Measurements from ENCODE around the gene CADM1. TPM values are rescaled to one million over a fixed set of nuclear protein-coding genes. Genes with fewer than 3 reads are reported as not detected.

Gene CADM1
- total and polyA plus RNA-seq, 2 experiments from 2014 or later, result 16.5 to 18.0 TPM

DNA sequence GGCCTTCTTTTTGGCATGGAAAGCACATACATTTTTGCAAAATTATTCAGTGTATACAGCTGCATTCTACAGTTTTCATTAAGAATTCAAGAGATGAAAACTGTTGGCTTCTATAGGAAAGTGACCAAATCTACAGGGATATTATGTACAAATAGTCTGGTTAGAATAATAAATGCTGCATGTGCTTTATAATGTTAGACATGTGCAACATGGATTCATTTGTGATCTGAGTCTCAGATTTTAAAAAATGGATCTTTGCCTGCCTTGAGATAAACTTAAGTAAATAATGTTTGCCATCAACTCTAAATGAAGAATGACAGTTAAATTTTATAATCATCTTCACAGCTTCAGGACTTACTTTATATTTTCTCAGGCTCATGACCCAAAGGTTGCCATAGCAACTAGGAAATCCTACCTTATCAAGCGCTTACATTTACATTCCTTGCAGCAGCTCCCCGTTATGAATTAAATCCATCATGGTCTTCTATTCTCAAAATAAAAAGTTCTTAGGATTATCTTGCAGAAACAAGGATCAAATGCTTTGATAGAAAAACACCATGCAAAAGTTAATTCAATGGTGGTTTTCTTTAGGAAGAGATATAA, 200.2 kb downstream of the CADM1 start (continued):
- TF ChIP-seq, protein P1, sequence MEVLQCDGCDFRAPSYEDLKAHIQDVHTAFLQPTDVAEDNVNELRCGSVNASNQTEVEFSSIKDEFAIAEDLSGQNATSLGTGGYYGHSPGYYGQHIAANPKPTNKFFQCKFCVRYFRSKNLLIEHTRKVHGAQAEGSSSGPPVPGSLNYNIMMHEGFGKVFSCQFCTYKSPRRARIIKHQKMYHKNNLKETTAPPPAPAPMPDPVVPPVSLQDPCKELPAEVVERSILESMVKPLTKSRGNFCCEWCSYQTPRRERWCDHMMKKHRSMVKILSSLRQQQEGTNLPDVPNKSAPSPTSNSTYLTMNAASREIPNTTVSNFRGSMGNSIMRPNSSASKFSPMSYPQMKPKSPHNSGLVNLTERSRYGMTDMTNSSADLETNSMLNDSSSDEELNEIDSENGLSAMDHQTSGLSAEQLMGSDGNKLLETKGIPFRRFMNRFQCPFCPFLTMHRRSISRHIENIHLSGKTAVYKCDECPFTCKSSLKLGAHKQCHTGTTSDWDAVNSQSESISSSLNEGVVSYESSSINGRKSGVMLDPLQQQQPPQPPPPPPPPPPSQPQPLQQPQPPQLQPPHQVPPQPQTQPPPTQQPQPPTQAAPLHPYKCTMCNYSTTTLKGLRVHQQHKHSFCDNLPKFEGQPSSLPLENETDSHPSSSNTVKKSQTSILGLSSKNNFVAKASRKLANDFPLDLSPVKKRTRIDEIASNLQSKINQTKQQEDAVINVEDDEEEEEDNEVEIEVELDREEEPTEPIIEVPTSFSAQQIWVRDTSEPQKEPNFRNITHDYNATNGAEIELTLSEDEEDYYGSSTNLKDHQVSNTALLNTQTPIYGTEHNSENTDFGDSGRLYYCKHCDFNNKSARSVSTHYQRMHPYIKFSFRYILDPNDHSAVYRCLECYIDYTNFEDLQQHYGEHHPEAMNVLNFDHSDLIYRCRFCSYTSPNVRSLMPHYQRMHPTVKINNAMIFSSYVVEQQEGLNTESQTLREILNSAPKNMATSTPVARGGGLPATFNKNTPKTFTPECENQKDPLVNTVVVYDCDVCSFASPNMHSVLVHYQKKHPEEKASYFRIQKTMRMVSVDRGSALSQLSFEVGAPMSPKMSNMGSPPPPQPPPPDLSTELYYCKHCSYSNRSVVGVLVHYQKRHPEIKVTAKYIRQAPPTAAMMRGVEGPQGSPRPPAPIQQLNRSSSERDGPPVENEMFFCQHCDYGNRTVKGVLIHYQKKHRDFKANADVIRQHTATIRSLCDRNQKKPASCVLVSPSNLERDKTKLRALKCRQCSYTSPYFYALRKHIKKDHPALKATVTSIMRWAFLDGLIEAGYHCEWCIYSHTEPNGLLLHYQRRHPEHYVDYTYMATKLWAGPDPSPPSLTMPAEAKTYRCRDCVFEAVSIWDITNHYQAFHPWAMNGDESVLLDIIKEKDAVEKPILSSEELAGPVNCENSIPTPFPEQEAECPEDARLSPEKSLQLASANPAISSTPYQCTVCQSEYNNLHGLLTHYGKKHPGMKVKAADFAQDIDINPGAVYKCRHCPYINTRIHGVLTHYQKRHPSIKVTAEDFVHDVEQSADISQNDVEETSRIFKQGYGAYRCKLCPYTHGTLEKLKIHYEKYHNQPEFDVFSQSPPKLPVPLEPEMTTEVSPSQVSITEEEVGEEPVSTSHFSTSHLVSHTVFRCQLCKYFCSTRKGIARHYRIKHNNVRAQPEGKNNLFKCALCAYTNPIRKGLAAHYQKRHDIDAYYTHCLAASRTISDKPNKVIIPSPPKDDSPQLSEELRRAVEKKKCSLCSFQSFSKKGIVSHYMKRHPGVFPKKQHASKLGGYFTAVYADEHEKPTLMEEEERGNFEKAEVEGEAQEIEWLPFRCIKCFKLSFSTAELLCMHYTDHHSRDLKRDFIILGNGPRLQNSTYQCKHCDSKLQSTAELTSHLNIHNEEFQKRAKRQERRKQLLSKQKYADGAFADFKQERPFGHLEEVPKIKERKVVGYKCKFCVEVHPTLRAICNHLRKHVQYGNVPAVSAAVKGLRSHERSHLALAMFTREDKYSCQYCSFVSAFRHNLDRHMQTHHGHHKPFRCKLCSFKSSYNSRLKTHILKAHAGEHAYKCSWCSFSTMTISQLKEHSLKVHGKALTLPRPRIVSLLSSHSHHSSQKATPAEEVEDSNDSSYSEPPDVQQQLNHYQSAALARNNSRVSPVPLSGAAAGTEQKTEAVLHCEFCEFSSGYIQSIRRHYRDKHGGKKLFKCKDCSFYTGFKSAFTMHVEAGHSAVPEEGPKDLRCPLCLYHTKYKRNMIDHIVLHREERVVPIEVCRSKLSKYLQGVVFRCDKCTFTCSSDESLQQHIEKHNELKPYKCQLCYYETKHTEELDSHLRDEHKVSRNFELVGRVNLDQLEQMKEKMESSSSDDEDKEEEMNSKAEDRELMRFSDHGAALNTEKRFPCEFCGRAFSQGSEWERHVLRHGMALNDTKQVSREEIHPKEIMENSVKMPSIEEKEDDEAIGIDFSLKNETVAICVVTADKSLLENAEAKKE (CRISPR knock-in tag; IDR thresholded peaks at IDR 0.05), result no peak
- TF ChIP-seq NANOG (IDR thresholded peaks at IDR 0.05; ENCODE audit: borderline replicate concordance), result no peak
- TF ChIP-seq ZNF331 (CRISPR knock-in tag; IDR thresholded peaks at IDR 0.05; ENCODE audit: low read depth), result no peak

DNA sequence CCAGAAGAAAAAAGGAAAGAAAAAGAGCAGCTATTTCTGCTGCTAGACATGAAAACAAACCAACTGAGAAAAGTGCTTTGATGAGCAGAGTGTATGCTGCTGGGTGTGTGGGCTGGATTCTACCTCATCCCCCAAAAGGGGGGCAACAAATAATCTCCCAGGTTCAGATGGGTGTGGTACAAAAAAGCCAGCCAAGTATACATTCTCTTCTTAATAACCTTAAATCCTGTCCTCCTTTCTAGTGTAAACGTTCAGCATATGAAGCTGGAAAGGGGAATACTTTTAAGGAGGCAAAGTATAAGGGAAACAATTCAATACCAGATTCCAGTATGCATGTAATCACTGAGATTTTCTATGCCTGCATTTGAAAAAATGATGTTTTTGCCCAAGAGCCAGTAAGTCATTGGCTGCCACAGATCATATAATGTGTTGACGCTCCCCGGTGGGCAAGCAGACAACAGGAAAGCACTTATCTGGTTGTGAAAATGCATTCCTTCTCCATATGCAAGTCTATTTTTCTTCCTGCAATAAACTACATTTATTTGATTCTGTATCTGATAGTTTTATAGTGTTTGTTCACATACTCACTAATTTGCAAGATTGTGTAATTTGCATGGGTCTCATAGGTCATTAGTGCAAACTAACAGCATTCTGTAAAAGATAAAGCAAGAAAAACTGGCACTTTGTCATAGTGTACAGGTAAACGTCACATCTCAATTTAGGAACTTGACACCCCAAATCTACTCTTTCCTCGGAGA, 201.1 kb downstream of the CADM1 start:
- H3K27ac Mint-ChIP-seq, result no peak overlapping the region
- no peak overlapping the region for H3K4me2 ChIP-seq
- H3F3A ChIP-seq (replicated peaks; ENCODE audit: low read depth), result no peaks in the 10 kb centered on the region
- no peaks in the 10 kb centered on the region for H3K27me3 Mint-ChIP-seq (ENCODE audit: insufficient read depth, low read depth, poor library complexity)
- H4K20me1 ChIP-seq (replicated peaks; ENCODE audit: insufficient read depth), result no peaks in the 10 kb centered on the region
- no peaks in the 10 kb centered on the region for H3K79me2 ChIP-seq (replicated peaks; ENCODE audit: insufficient read depth)
- H3K36me3 ChIP-seq (ENCODE audit: insufficient read depth), result no peaks in the 10 kb centered on the region
- no peak overlapping the region for H3K4me3 ChIP-seq
- H3K27me3 ChIP-seq (ENCODE audit: insufficient read depth), result no peaks in the 10 kb centered on the region
- DNase-seq (ENCODE audit: low spot score), result no peak
- no peaks in the 10 kb centered on the region for H3K4me1 ChIP-seq (ENCODE audit: insufficient read depth)
- H3K4me3 Mint-ChIP-seq, result no peak overlapping the region
- no peaks in the 10 kb centered on the region; the same call in 1 of the 2 replicates for H3K9me2 ChIP-seq (ENCODE audit: insufficient read depth)
- H3K27ac ChIP-seq (ENCODE audit: low read depth), result no peak overlapping the region
- H3K36me3 Mint-ChIP-seq (ENCODE audit: low read depth), result no peaks in the 10 kb centered on the region
- no peaks in the 10 kb centered on the region for H3K9me3 Mint-ChIP-seq
- H2AFZ ChIP-seq, result no peak overlapping the region
- no peaks in the 10 kb centered on the region for H3K4me1 Mint-ChIP-seq
- ATAC-seq, result no peak
- no peak for TF ChIP-seq ZNF331 (CRISPR knock-in tag; IDR thresholded peaks at IDR 0.05; ENCODE audit: low read depth)
- no peak for TF ChIP-seq ZNF114 (CRISPR knock-in tag; IDR thresholded peaks at IDR 0.05)
- TF ChIP-seq STAT1 (IDR thresholded peaks at IDR 0.05; ENCODE audit: unreplicated experiment), result no peak
- TF ChIP-seq JUNB (IDR thresholded peaks at IDR 0.05; ENCODE audit: unreplicated experiment), result no peak
- no peak for TF ChIP-seq EZH2 (IDR thresholded peaks at IDR 0.05; ENCODE audit: low read depth, unreplicated experiment)
- TF ChIP-seq NANOG (IDR thresholded peaks at IDR 0.05; ENCODE audit: borderline replicate concordance), result no peak
- TF ChIP-seq, protein P2, sequence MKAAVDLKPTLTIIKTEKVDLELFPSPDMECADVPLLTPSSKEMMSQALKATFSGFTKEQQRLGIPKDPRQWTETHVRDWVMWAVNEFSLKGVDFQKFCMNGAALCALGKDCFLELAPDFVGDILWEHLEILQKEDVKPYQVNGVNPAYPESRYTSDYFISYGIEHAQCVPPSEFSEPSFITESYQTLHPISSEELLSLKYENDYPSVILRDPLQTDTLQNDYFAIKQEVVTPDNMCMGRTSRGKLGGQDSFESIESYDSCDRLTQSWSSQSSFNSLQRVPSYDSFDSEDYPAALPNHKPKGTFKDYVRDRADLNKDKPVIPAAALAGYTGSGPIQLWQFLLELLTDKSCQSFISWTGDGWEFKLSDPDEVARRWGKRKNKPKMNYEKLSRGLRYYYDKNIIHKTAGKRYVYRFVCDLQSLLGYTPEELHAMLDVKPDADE (IDR thresholded peaks at IDR 0.05), result no peak
- TF ChIP-seq, protein P3, sequence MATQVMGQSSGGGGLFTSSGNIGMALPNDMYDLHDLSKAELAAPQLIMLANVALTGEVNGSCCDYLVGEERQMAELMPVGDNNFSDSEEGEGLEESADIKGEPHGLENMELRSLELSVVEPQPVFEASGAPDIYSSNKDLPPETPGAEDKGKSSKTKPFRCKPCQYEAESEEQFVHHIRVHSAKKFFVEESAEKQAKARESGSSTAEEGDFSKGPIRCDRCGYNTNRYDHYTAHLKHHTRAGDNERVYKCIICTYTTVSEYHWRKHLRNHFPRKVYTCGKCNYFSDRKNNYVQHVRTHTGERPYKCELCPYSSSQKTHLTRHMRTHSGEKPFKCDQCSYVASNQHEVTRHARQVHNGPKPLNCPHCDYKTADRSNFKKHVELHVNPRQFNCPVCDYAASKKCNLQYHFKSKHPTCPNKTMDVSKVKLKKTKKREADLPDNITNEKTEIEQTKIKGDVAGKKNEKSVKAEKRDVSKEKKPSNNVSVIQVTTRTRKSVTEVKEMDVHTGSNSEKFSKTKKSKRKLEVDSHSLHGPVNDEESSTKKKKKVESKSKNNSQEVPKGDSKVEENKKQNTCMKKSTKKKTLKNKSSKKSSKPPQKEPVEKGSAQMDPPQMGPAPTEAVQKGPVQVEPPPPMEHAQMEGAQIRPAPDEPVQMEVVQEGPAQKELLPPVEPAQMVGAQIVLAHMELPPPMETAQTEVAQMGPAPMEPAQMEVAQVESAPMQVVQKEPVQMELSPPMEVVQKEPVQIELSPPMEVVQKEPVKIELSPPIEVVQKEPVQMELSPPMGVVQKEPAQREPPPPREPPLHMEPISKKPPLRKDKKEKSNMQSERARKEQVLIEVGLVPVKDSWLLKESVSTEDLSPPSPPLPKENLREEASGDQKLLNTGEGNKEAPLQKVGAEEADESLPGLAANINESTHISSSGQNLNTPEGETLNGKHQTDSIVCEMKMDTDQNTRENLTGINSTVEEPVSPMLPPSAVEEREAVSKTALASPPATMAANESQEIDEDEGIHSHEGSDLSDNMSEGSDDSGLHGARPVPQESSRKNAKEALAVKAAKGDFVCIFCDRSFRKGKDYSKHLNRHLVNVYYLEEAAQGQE (IDR thresholded peaks at IDR 0.05; ENCODE audit: unreplicated experiment), result no peak
- no peak for TF ChIP-seq EZH2phosphoT487 (IDR thresholded peaks at IDR 0.05; ENCODE audit: unreplicated experiment)
- TF ChIP-seq, protein P4, sequence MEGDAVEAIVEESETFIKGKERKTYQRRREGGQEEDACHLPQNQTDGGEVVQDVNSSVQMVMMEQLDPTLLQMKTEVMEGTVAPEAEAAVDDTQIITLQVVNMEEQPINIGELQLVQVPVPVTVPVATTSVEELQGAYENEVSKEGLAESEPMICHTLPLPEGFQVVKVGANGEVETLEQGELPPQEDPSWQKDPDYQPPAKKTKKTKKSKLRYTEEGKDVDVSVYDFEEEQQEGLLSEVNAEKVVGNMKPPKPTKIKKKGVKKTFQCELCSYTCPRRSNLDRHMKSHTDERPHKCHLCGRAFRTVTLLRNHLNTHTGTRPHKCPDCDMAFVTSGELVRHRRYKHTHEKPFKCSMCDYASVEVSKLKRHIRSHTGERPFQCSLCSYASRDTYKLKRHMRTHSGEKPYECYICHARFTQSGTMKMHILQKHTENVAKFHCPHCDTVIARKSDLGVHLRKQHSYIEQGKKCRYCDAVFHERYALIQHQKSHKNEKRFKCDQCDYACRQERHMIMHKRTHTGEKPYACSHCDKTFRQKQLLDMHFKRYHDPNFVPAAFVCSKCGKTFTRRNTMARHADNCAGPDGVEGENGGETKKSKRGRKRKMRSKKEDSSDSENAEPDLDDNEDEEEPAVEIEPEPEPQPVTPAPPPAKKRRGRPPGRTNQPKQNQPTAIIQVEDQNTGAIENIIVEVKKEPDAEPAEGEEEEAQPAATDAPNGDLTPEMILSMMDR (conservative IDR thresholded peaks at IDR 0.05; ENCODE audit: low read depth in 2 of 2), result no peak
